ENCODE results near the gene TUFT1. TPM values are rescaled to one million over a fixed set of nuclear protein-coding genes. Genes with fewer than 3 reads are reported as not detected.
A peak's percentile ranks its signal among the peaks of the same experiment; 100 is the strongest.

Gene TUFT1
- total and polyA plus RNA-seq, 9 of the 15 experiments (the other 6 are each of a cell fraction or from before 2014, with no cell fraction given) = 0.54 to 2.0 (median 1.7) TPM

GRCh38 chr1:151492120-151492519 is 48.0 kb upstream of the TUFT1 start (continued):
- TF ChIP-seq ZNF609 (CRISPR knock-in tag; IDR thresholded peaks at IDR 0.05; ENCODE audit: borderline replicate concordance) = no peak
- no peak for TF ChIP-seq LARP7 (IDR thresholded peaks at IDR 0.05)
- no peak for TF ChIP-seq KLF13 (tag; IDR thresholded peaks at IDR 0.05; ENCODE audit: borderline replicate concordance, low read depth)
- TF ChIP-seq ZNF75A (CRISPR knock-in tag; IDR thresholded peaks at IDR 0.05) = peak; percentile 94
- no peak for TF ChIP-seq ATF6 (CRISPR knock-in tag; IDR thresholded peaks at IDR 0.05)
- no peak for TF ChIP-seq YY1 (IDR thresholded peaks at IDR 0.05; ENCODE audit: borderline replicate concordance in 1 of 3, control insufficient read depth in 1 of 3, extremely low read depth in 1 of 3, insufficient read depth in 3 of 3, insufficient read length in 1 of 3, insufficient replicate concordance in 2 of 3, low read depth in 1 of 3, low read length in 2 of 3)
- no peak for TF ChIP-seq ZNF586 (CRISPR knock-in tag; conservative IDR thresholded peaks at IDR 0.05)
- no peak for TF ChIP-seq ZNF280B (CRISPR knock-in tag; IDR thresholded peaks at IDR 0.05)
- no peak for TF ChIP-seq NFYB (IDR thresholded peaks at IDR 0.05; ENCODE audit: extremely low read depth, insufficient read length)
- TF ChIP-seq ILK (tag; IDR thresholded peaks at IDR 0.05; ENCODE audit: borderline replicate concordance, low read depth) = no peak
- TF ChIP-seq TSC22D4 (tag; IDR thresholded peaks at IDR 0.05) = no peak
- no peak for TF ChIP-seq MCM2 (IDR thresholded peaks at IDR 0.05; ENCODE audit: low read depth)
- no peak for TF ChIP-seq TEAD1 (CRISPR knock-in tag; IDR thresholded peaks at IDR 0.05)
- TF ChIP-seq PHF21A (IDR thresholded peaks at IDR 0.05; ENCODE audit: borderline replicate concordance, low read depth) = no peak
- no peak for TF ChIP-seq NEUROD1 (IDR thresholded peaks at IDR 0.05; ENCODE audit: borderline replicate concordance, low read depth, low read length, partially characterized antibody)
- no peak for TF ChIP-seq ZNF146 (CRISPR knock-in tag; IDR thresholded peaks at IDR 0.05; ENCODE audit: unreplicated experiment)
- TF ChIP-seq MEF2D (tag; conservative IDR thresholded peaks at IDR 0.05; ENCODE audit: low read depth) = no peak
- TF ChIP-seq POLR3A (IDR thresholded peaks at IDR 0.05; ENCODE audit: borderline replicate concordance, extremely low read depth, insufficient read depth, insufficient read length) = no peak
- TF ChIP-seq ZNF140 (CRISPR knock-in tag; IDR thresholded peaks at IDR 0.05) = no peak

Data from K562 (cell line).